H9 (cell line): Measurements from ENCODE around the gene ALG9. TPM values are rescaled to one million over a fixed set of nuclear protein-coding genes. Genes with fewer than 3 reads are reported as not detected.

ENCODE experiments used
- DNase-seq: peaks from one replicate; pipeline ENCODE4 v3.0.0-alpha.2; 2017
- H2AFZ ChIP-seq: one replicate; pipeline ENCODE4 v1.6.1; 2013; ENCODE audit warnings: mild to moderate bottlenecking, low read length, control low read depth, moderate library complexity
- H2AK5ac ChIP-seq: 2 replicates; pipeline ENCODE4 v1.6.1; 2013; ENCODE audit warnings: low read length, control low read depth, mixed read lengths; ENCODE audit not compliant: insufficient read length
- H2BK120ac ChIP-seq: one replicate; pipeline ENCODE4 v1.6.1; 2013; ENCODE audit warnings: low read depth, mild to moderate bottlenecking, low read length, control low read depth, inconsistent platforms; ENCODE audit not compliant: poor library complexity, severe bottlenecking
- H2BK12ac ChIP-seq: 2 replicates; pipeline ENCODE4 v1.6.1; 2013; ENCODE audit warnings: low read length, control low read depth, mixed read lengths, low read depth; ENCODE audit not compliant: insufficient read length
- H2BK15ac ChIP-seq: 2 replicates; pipeline ENCODE4 v1.6.1; 2013; ENCODE audit warnings: low read depth, low read length, control low read depth
- H2BK20ac ChIP-seq: one replicate; pipeline ENCODE4 v1.6.1; 2013; ENCODE audit warnings: low read depth, mild to moderate bottlenecking, low read length, control low read depth, inconsistent platforms; ENCODE audit not compliant: poor library complexity, severe bottlenecking
- H2BK5ac ChIP-seq: 2 replicates; pipeline ENCODE4 v1.6.1; 2013; ENCODE audit warnings: low read length, control low read depth, mixed read lengths; ENCODE audit not compliant: insufficient read length
- H3K14ac ChIP-seq: 2 replicates; pipeline ENCODE4 v1.6.1; 2013; ENCODE audit warnings: low read length, control low read depth; ENCODE audit not compliant: insufficient read depth
- H3K18ac ChIP-seq: 2 replicates; pipeline ENCODE4 v1.6.1; 2013; ENCODE audit warnings: low read depth, mild to moderate bottlenecking, mixed read lengths, low read length, control low read depth; ENCODE audit not compliant: insufficient read length
- H3K23ac ChIP-seq: 2 replicates; pipeline ENCODE4 v1.6.1; 2013; ENCODE audit warnings: low read length, control low read depth, mixed read lengths, low read depth; ENCODE audit not compliant: insufficient read length
- H3K23me2 ChIP-seq: 2 replicates; pipeline ENCODE4 v1.6.1; 2013; ENCODE audit warnings: low read depth, mild to moderate bottlenecking, mixed read lengths, low read length, control low read depth; ENCODE audit not compliant: insufficient read length, poor library complexity, severe bottlenecking
- H3K27ac ChIP-seq: 2 replicates; pipeline ENCODE4 v1.5.1; 2013; ENCODE audit warnings: low read length, control low read depth, mixed read lengths, low read depth; ENCODE audit not compliant: insufficient read length
- H3K27me3 ChIP-seq: 2 replicates; pipeline ENCODE4 v1.6.1; 2013; ENCODE audit warnings: low read length, control low read depth, inconsistent platforms; ENCODE audit not compliant: insufficient read depth
- H3K4ac ChIP-seq: 2 replicates; pipeline ENCODE4 v1.6.1; 2013; ENCODE audit warnings: low read depth, mild to moderate bottlenecking, control low read depth, inconsistent platforms, low read length, moderate library complexity
- H3K4me1 ChIP-seq: 2 replicates; pipeline ENCODE4 v1.6.1; 2013; ENCODE audit warnings: low read length, control low read depth, inconsistent platforms; ENCODE audit not compliant: insufficient read depth
- H3K4me2 ChIP-seq: 2 replicates; pipeline ENCODE4 v1.6.1; 2013; ENCODE audit warnings: low read length, control low read depth, mixed read lengths; ENCODE audit not compliant: insufficient read length, insufficient read depth
- H3K56ac ChIP-seq: 2 replicates; pipeline ENCODE4 v1.6.1; 2013; ENCODE audit warnings: low read depth, mild to moderate bottlenecking, mixed read lengths, low read length, control low read depth; ENCODE audit not compliant: insufficient read length
- H3K79me1 ChIP-seq: 2 replicates; pipeline ENCODE4 v1.6.1; 2013; ENCODE audit warnings: low read depth, mild to moderate bottlenecking, moderate library complexity, low read length, control low read depth, inconsistent platforms; ENCODE audit not compliant: insufficient read depth, poor library complexity, severe bottlenecking
- H3K79me2 ChIP-seq: 2 replicates; pipeline ENCODE4 v1.6.1; 2013; ENCODE audit warnings: low read length, control low read depth, inconsistent platforms; ENCODE audit not compliant: insufficient read depth
- H3K9ac ChIP-seq: 2 replicates; pipeline ENCODE4 v1.6.1; 2013; ENCODE audit warnings: low read length, control low read depth, mixed read lengths; ENCODE audit not compliant: insufficient read length; ENCODE audit errors: extremely low read depth
- H3K9me3 ChIP-seq: one replicate; pipeline ENCODE4 v1.6.1; 2013; ENCODE audit warnings: low read depth, low read length, inconsistent platforms; ENCODE audit not compliant: control insufficient read depth
- H3T11ph ChIP-seq: one replicate; pipeline ENCODE4 v1.6.1; 2013; ENCODE audit warnings: mild to moderate bottlenecking, low read length, control low read depth, inconsistent platforms
- H4K20me1 ChIP-seq: one replicate; pipeline ENCODE4 v1.6.1; 2013; ENCODE audit not compliant: control insufficient read depth, insufficient read length, insufficient read depth
- H4K5ac ChIP-seq: 2 replicates; pipeline ENCODE4 v1.6.1; 2013; ENCODE audit warnings: low read depth, mild to moderate bottlenecking, mixed read lengths, low read length, control low read depth; ENCODE audit not compliant: insufficient read length
- H4K8ac ChIP-seq: replicated peaks from 2 replicates; pipeline ENCODE4 v1.6.1; 2013; ENCODE audit warnings: low read length, control low read depth, mixed read lengths, low read depth; ENCODE audit not compliant: insufficient read length
- H4K91ac ChIP-seq: 2 replicates; pipeline ENCODE4 v1.6.1; 2013; ENCODE audit warnings: low read depth, mild to moderate bottlenecking, moderate library complexity, mixed read lengths, low read length, control low read depth; ENCODE audit not compliant: insufficient read length
- H3K27ac Mint-ChIP-seq, 3 experiments: 2 replicates in 2 of 3; 3 replicates in 1 of 3; pipeline ENCODE4 v1.8.0; 2020 to 2021; ENCODE audit warnings: mixed read lengths in 3 of 3, mild to moderate bottlenecking in 1 of 3, moderate library complexity in 1 of 3
- H3K27me3 Mint-ChIP-seq: 2 replicates; pipeline ENCODE4 v1.8.0; 2021; ENCODE audit warnings: low read depth, mild to moderate bottlenecking, moderate library complexity, mixed read lengths
- H3K36me3 Mint-ChIP-seq, 3 experiments: 2 replicates in 2 of 3; 3 replicates in 1 of 3; pipeline ENCODE4 v1.8.0; 2020 to 2021; ENCODE audit warnings: low read depth in 3 of 3, mixed read lengths in 3 of 3; ENCODE audit not compliant: insufficient read depth in 1 of 3
- H3K4me1 Mint-ChIP-seq, 2 experiments: 2 replicates each; pipeline ENCODE4 v1.8.0; 2020; ENCODE audit warnings: mixed read lengths in 2 of 2
- H3K4me3 Mint-ChIP-seq, 2 experiments: 2 replicates in 1 of 2; 3 replicates in 1 of 2; pipeline ENCODE4 v1.8.0; 2020 to 2021; ENCODE audit warnings: mild to moderate bottlenecking in 2 of 2, mixed read lengths in 2 of 2, moderate library complexity in 1 of 2
- H3K9me3 Mint-ChIP-seq, 2 experiments: 2 replicates in 1 of 2; 3 replicates in 1 of 2; pipeline ENCODE4 v1.8.0; 2020; ENCODE audit warnings: mild to moderate bottlenecking in 2 of 2, mixed read lengths in 2 of 2, moderate library complexity in 1 of 2
- WGBS: extraction: QIAGEN DNeasy Blood & Tissue Kit; methylation state at CpG from one replicate; pipeline ENCODE4 v1.1.7; 2013; ENCODE audit warnings: missing lambda C conversion rate, low lambda C conversion rate, mixed read lengths; ENCODE audit not compliant: insufficient read length; ENCODE audit errors: extremely low coverage; 5-methylcytosine and 5-hydroxymethylcytosine counted together
- total RNA-seq: library from RNA; stranded (reverse); gene quantifications from 2 replicates; pipeline ENCODE4 v1.2.1, GENCODE V29; 2021
- TF ChIP-seq, protein P1 (sequence below): fragments of 200-600 bp; sonication (generic); conservative IDR thresholded peaks from 3 replicates; pipeline ENCODE4 v1.8.0; 2021; ENCODE audit warnings: antibody characterized with exemption, mild to moderate bottlenecking

Gene ALG9
- total RNA-seq, 1 experiment from 2014 or later: 26.0 TPM

DNA sequence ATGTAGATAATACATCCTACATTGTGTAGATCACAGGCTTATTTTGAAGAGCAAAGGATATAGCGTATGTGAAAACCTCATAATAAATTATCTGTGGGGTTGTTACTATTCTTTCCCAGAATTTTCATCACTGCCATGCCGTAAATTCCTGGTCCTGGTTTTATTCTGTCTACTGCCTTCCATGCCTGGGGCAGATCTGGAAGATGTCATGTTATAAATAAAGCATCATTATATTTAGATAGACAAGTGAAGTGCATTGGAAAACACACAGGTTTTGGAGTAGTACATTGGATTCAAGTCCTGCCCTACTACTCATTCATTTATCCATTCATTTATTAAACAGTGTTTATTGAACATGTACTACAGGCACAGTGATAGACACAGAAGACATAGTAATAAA is 49.5 kb upstream of the ALG9 start:
- Mint-ChIP-seq H3K4me1 (peaks cover 37 to 40% of the 10 kb centered on the region in 2 experiments), H3K27ac (no peak overlapping the region), H3K9me3 (no peaks in the 10 kb centered on the region), H3K36me3 (no peaks in the 10 kb centered on the region), H3K27me3 (no peaks in the 10 kb centered on the region), H3K4me3 (no peak overlapping the region)
- no peak overlapping the region for H3K56ac ChIP-seq
- TF ChIP-seq, protein P1, sequence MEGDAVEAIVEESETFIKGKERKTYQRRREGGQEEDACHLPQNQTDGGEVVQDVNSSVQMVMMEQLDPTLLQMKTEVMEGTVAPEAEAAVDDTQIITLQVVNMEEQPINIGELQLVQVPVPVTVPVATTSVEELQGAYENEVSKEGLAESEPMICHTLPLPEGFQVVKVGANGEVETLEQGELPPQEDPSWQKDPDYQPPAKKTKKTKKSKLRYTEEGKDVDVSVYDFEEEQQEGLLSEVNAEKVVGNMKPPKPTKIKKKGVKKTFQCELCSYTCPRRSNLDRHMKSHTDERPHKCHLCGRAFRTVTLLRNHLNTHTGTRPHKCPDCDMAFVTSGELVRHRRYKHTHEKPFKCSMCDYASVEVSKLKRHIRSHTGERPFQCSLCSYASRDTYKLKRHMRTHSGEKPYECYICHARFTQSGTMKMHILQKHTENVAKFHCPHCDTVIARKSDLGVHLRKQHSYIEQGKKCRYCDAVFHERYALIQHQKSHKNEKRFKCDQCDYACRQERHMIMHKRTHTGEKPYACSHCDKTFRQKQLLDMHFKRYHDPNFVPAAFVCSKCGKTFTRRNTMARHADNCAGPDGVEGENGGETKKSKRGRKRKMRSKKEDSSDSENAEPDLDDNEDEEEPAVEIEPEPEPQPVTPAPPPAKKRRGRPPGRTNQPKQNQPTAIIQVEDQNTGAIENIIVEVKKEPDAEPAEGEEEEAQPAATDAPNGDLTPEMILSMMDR: no peak
- H3K9me3 ChIP-seq: no peaks in the 10 kb centered on the region
- no peak overlapping the region for H3K27ac ChIP-seq
- no peak overlapping the region for H2AK5ac ChIP-seq
- H3K4ac ChIP-seq: no peak overlapping the region
- no peak overlapping the region for H3T11ph ChIP-seq
- H2BK15ac ChIP-seq: no peak overlapping the region
- no peaks in the 10 kb centered on the region for H4K20me1 ChIP-seq
- H3K9ac ChIP-seq: no peak overlapping the region
- no peak overlapping the region for H3K18ac ChIP-seq
- H4K8ac ChIP-seq: no peak overlapping the region
- H2BK120ac ChIP-seq: no peak overlapping the region
- H3K27me3 ChIP-seq: no peaks in the 10 kb centered on the region
- H3K79me1 ChIP-seq: no peaks in the 10 kb centered on the region
- WGBS: no CpG with 5 or more reads among the region's 2 CpGs
- no peak overlapping the region for H3K14ac ChIP-seq
- no peak for DNase-seq
- no peaks in the 10 kb centered on the region for H3K23me2 ChIP-seq
- no peaks in the 10 kb centered on the region for H3K4me1 ChIP-seq
- no peak overlapping the region for H3K23ac ChIP-seq
- no peak overlapping the region for H4K5ac ChIP-seq
- no peak overlapping the region for H4K91ac ChIP-seq
- H3K4me2 ChIP-seq: no peak overlapping the region
- H2BK12ac ChIP-seq: no peak overlapping the region
- no peak overlapping the region for H2BK5ac ChIP-seq
- no peaks in the 10 kb centered on the region for H3K79me2 ChIP-seq
- no peak overlapping the region for H2BK20ac ChIP-seq
- no peak overlapping the region for H2AFZ ChIP-seq
